ENCODE data around the gene ZP1. TPM values are rescaled to one million over a fixed set of nuclear protein-coding genes. Genes with fewer than 3 reads are reported as not detected.

Gene ZP1
- total RNA-seq, 1 donor from 2014 or later = not detected

GRCh38 chr11:60854847-60855725 is 12.3 kb upstream of the ZP1 start:
- Mint-ChIP-seq H3K4me1 (ENCODE audit: low read depth, unreplicated experiment) (peaks cover 6% of the 10 kb centered on the region), H3K4me3 (ENCODE audit: unreplicated experiment) (no peak overlapping the region), H3K27me3 (ENCODE audit: unreplicated experiment) (peaks cover 9% of the 10 kb centered on the region), H3K36me3 (ENCODE audit: unreplicated experiment) (no peaks in the 10 kb centered on the region), H3K27ac (ENCODE audit: unreplicated experiment) (no peak overlapping the region), H3K9me3 (ENCODE audit: unreplicated experiment) (peaks cover 2% of the 10 kb centered on the region)
- TF ChIP-seq CTCF (IDR thresholded peaks at IDR 0.05; ENCODE audit: partially characterized antibody, unreplicated experiment) = no peak
- no peak for DNase-seq

GRCh38 chr11:60855726-60856633 is 11.4 kb upstream of the ZP1 start, which contains the start of gene PTGDR2:
Gene PTGDR2, minus strand, starts transcription at chr11:60855950. Its CDS starts 2,228 bp downstream, at chr11:60853722.
- Mint-ChIP-seq H3K9me3 (ENCODE audit: unreplicated experiment) (peaks cover 2% of the 10 kb centered on the region), H3K4me3 (ENCODE audit: unreplicated experiment) (peak within 1 kb of the TSS; percentile 36), H3K36me3 (ENCODE audit: unreplicated experiment) (no peaks in the 10 kb centered on the region), H3K27ac (ENCODE audit: unreplicated experiment) (peak within 1 kb of the TSS; percentile 59), H3K27me3 (ENCODE audit: unreplicated experiment) (peaks cover 11% of the 10 kb centered on the region), H3K4me1 (ENCODE audit: low read depth, unreplicated experiment) (peaks cover 6% of the 10 kb centered on the region)
- TF ChIP-seq CTCF (IDR thresholded peaks at IDR 0.05; ENCODE audit: partially characterized antibody, unreplicated experiment) = no peak
- no peak for DNase-seq

GRCh38 chr11:60857378-60858232 is 9.7 kb upstream of the ZP1 start:
- Mint-ChIP-seq H3K36me3 (ENCODE audit: unreplicated experiment) (peaks cover 5% of the 10 kb centered on the region), H3K4me1 (ENCODE audit: low read depth, unreplicated experiment) (peaks cover 4% of the 10 kb centered on the region), H3K27ac (ENCODE audit: unreplicated experiment) (no peak overlapping the region), H3K9me3 (ENCODE audit: unreplicated experiment) (peaks cover 2% of the 10 kb centered on the region), H3K27me3 (ENCODE audit: unreplicated experiment) (peaks cover 9% of the 10 kb centered on the region), H3K4me3 (ENCODE audit: unreplicated experiment) (no peak overlapping the region)
- no peak for TF ChIP-seq CTCF (IDR thresholded peaks at IDR 0.05; ENCODE audit: partially characterized antibody, unreplicated experiment)
- no peak for DNase-seq

- Mint-ChIP-seq H3K4me3 (ENCODE audit: unreplicated experiment) (no peak overlapping the region), H3K27ac (ENCODE audit: unreplicated experiment) (no peak overlapping the region), H3K27me3 (ENCODE audit: unreplicated experiment) (peaks cover 7% of the 10 kb centered on the region), H3K36me3 (ENCODE audit: unreplicated experiment) (peaks cover 7% of the 10 kb centered on the region), H3K9me3 (ENCODE audit: unreplicated experiment) (peaks cover 2% of the 10 kb centered on the region), H3K4me1 (ENCODE audit: low read depth, unreplicated experiment) (peaks cover 4% of the 10 kb centered on the region)
- TF ChIP-seq CTCF (IDR thresholded peaks at IDR 0.05; ENCODE audit: partially characterized antibody, unreplicated experiment) = no peak
- no peak for DNase-seq
These were observed 9.1 kb upstream of the ZP1 start for GRCh38 chr11:60858236-60858635.
